SW 1271 (cell line): Measurements from ENCODE around the gene UCN.
"Not testable (repeated sequence)": the region's sequence is repeated elsewhere in the genome, so short reads cannot be mapped to it uniquely, and the experiment has no call there.

Experiments used
- DNase-seq, 2 experiments: peaks; one replicate each; lab custom pipeline; 2025; lab: John Stamatoyannopoulos, UW

The UCN gene

DNA sequence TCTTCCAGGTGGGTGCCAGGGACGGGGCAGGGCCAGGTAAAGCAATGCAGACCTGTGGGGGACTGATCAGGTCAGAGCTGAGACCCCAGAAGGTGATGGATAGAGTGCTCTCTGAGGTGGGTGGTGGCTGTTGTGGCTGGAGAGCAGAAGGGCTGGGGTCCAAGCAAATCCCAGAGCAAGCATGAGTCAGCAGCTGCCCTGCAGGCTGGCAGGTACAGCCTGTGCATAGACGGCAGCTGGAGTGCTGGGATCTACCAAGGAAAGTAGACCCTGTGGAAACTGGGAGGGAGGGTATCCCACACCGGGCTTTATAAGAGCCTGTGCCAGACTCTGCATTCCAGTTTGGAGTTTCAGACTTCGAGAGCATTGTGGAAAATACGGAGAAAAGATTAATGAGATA lies 25.4 kb downstream of the UCN start:
- DNase-seq, result no peak

- no peak for DNase-seq
These were observed 26.2 kb downstream of the UCN start, which contains the start of gene TRIM54 for GRCh38 chr2:27281855-27282559. Gene TRIM54, plus strand, starts transcription at chr2:27282429. Its CDS starts 303 bp downstream, at chr2:27282732.

DNA sequence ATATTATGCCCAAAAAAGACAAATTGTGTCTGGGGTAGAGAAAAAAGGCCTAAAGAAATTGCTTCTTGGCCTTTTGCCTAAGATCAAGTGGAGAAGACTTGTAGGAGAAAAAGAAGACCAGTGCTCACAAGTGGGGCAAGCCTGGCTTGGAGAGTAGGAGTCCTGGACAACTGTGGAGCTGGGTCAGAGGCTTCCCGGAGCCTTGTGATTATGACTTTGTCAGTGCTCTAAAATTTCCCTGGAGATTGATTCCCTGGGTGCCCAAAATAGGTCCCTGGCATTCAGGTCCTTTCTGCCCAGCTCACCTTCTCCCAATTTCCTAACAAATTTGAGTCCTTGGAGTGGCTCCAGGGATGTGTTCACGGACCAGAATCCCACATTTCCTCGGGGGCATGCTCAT lies 26.8 kb downstream of the UCN start:
- no peak for DNase-seq

DNA sequence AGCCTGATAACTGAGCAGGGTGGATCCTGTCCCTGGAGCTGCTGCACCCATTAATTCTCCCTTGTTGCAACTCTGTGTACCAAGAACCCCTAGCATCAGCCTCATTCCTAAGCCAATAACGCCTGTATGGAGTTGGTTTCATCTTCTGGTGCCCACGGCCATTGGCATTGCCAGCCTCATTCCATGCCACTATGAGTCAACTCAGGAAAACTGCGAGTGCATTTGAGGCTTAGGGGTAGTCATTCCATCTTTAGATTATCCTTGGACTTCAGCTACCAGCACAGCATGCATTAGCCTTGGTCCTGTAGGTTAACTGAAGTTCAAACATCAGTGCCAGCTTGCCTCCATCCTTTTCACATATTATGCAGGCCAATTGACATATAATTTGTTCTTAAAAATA lies 27.4 kb downstream of the UCN start:
- no peak for DNase-seq

GRCh38 chr2:27278010-27278409 lies 30.2 kb downstream of the UCN start:
- no peak for DNase-seq

- DNase-seq, result no peak
These were observed 32.8 kb downstream of the UCN start, which contains the start of gene DNAJC5G for GRCh38 chr2:27275211-27276150. Gene DNAJC5G, plus strand, starts transcription at chr2:27275433. Its CDS starts 1,296 bp downstream, at chr2:27276729.

DNA sequence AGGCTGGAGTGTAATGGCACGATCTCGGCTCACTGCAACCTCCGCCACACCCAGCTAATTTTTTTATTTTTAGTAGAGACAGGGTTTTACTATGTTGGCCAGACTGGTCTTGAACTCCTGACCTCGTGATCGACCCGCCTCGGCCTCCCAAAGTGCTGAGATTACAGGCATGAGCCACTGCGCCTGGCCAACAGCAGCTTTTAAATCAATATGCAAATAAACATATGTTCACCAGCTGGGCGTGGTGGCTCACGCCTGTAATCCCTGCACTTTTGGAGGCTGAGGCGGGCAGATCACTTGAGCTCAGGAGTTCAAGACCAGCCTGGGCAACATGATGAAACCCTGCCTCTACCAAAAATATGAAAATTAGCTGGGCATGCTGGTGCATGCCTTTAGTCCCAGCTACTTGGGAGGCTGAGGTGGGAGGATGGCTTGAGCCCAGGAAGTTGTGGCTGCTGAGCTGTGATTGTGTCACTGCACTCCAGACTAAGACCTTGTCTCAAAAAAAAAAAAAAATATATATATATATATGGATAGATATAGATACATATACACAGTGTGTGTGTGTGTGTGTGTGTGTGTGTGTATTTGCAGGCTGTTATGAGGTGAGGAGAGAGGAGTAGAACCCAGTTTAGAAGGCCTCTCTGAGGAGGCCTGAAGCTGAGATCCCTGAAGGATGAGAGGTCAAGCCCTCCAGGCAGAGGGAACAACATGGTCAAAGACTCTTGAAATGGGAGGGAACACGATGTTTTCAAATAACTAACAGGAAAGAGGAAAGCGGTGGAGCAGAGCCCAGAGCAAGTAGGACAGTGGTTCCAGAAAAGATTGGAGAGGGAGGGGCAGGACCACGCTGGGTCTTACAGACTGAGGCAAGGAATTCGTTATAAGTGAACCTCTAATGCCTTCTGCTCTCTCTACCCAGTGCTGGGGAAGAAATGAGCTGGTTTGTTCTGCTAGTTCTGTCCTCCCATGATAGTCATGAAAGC lies 35.4 kb downstream of the UCN start:
- not testable (repeated sequence) for DNase-seq

DNA sequence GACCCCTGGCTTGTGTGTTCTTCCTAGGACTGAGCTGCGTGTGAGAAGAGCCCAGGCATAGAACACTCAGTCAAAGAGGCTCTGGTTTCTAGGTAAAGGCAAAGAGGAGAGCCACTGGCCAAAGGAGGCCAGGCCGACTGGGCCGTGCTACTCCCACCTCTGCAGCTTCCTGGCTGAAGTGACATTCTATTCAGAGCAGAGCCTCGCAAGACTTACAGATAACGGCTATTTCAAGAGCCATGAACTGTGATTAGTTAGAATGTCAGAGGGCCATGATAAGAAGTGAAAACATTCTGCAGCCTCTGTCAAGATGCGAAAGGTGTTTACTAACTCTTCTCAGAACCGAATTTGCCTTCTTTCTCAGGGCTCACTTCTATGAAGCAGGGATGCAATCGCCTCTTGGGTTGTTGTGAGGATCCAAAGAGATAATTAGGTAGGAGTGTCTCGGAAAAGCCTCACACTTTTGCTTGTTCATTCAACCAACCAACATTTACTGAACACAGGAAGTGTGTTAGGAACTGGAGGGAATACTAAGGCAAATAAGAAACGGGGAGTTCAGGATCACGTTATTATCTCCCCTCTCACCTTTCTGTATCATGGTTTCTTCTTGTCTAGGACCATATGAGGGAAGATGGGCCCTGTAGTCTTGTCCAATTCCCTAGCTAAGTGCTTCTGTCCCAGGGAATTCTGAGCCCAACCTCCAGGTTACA lies 36.5 kb downstream of the UCN start:
- DNase-seq, result no peak

DNA sequence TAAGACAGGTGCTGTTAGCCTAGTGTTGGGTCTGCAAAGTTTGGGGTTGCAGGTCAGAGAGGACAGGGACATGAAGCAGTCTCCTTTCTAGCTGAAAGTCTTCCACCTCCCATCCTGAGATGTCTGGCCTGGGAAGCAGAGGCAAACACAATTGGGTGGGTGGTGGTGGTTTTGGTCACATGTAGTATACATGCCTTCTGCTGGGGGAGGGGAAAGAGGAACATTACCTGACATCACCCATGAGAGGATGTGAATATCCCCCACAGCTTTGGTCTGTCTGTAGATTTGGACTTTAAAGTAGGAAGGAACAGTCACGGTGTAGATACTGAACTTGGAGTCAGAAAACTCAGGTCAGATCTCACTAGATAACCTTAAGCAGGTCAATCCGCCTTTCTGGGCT lies 37.6 kb downstream of the UCN start:
- no peak for DNase-seq

- DNase-seq, result no peak
These were observed 38.1 kb downstream of the UCN start for GRCh38 chr2:27270131-27270530.

DNA sequence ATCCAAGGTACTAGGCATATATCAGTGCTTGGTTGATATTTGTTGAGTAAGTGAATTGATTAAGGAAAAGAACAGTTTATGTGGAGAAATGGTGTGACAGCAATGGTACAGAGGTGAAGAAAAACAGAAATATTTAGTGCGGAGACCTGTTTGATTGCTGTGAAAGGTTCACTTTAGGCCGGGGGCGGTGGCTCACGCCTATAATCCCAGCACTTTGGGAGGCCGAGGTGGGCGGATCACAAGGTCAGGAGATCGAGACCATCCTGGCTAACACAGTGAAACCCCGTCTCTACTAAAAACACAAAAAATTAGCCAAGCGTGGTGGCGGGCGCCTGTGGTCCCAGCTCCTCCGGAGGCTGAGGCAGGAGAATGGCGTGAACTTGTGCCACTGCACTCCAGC lies 39.9 kb downstream of the UCN start:
- not testable (repeated sequence) for DNase-seq

GRCh38 chr2:27265536-27265870 lies 42.7 kb downstream of the UCN start:
- no peak for DNase-seq

GRCh38 chr2:27264753-27265535 lies 43.3 kb downstream of the UCN start:
- DNase-seq, result peak; percentile 45 to 75

- DNase-seq, result no peak
These were observed 43.9 kb downstream of the UCN start for GRCh38 chr2:27264253-27264752.

DNA sequence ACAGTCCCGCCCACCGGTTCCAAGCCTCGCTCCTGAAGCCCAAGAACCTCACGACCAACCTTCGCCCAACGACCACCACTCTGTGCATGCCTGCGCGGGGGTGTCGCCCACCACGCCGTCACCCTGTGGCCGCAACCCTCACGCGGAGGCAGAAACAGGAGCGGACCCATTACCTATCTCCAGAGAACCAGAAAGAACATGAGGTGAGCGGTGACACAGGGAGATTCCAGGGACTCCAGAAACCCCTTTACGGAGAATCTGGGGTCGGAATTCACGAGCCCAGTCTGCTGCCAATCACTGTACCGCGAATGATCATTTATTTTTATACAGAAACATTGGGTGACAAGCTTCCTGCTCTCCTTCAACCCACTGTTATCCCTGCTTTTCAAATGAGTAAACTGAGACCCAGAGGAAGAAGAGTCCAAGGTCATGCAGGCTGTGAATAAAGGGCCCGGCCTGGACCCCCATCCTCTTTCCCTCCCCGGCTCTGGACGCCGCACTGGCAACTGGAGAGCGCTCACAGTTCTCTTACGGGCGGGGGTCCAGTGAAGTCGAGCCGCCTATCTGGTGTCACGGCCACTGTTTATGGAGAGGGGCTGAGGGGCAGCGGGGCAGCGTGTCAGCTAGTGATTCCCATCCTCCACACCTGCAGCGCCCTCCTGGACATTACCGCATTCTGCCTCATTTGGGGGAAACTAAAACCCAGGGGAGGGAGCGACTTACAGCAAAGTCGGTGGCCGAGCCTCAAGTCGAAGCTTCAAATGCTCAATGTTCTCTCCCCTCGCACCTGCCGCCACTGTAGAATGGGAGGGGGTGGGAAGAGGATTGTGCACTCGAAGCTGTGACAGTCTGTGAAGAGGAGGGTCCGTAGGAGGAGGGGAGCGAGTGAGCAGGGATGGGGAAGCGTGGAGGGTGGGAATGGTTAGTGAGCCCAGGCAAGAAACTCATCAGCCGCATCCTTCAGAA lies 44.7 kb downstream of the UCN start:
- no peak for DNase-seq

DNA sequence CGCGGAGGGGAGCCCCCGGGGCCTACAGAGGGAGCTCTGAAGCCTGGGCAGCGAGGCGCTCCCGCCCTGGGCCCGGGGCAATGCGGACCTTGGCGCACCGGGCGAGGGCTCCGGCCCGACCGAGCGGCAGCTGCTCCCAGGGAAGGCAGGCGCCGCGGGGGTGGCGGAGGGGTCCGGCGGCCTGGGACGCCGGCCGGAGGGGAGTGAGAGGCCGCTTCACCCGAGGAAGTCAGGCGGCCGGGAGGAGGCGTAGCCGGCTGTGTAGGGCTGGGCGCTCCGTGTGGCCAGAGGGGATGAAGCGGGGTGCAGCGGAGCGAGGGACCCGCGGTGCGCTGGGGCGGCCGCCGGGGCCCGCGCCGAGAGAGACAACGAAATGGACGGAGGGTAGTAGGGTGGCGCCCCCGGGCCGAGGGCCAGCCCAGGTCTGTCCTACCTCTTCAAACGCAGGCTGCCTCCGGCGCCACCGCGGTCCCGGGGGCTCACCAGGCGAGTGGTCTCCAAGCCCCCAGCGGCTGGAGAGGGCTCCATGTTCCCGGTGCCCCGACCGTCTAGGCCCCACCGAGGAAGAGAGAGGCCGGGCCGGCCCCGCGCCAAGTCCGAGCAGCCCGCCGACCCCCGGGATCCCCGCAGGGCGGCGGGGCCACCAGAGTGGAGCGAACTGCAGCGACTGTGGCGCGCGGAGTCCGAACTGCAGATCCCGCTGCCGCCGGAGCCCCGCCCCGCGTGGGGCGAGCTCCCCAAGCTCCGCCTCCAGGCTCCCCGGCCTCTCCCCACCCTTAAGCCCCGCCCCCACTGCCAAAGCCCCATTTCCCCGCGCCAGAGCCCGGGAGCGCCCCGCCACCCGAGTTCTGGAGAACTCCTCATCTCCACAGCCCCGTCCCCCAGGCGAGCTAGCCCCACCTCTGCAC lies 45.6 kb downstream of the UCN start, which contains the start of gene SLC30A3:
SLC30A3 (minus strand) TSS at position 669 of the 908 bp plus-strand sequence; CDS start at position 528, 141 bp downstream.
- peak; percentile 66 to 79 for DNase-seq

- no peak for DNase-seq
These were observed 46.3 kb downstream of the UCN start for GRCh38 chr2:27261926-27262298.
